Thyroid gland (tissue), 4 donors: Measurements from ENCODE around the gene PPP1R12B.

Experiments
- POLR2A ChIP-seq, 2 donors: fragments of 450-650 bp; IDR thresholded peaks; one replicate each; pipeline ENCODE4 v1.6.1; 2017; ENCODE audit warnings: antibody characterized with exemption in 2 of 2, mild to moderate bottlenecking in 2 of 2, moderate library complexity in 1 of 2
- TF ChIP-seq, protein P1 (sequence below), 6 experiments: fragments of 200-600 bp in 3 of 6; fragments of 450-650 bp in 3 of 6; sonication (generic) in 3 of 6; IDR thresholded peaks; one replicate each; pipeline ENCODE4 v1.5.1; 2016 to 2019; ENCODE audit warnings: antibody characterized with exemption in 6 of 6, mild to moderate bottlenecking in 2 of 6, inconsistent platforms in 1 of 6, moderate library complexity in 1 of 6

DNA sequence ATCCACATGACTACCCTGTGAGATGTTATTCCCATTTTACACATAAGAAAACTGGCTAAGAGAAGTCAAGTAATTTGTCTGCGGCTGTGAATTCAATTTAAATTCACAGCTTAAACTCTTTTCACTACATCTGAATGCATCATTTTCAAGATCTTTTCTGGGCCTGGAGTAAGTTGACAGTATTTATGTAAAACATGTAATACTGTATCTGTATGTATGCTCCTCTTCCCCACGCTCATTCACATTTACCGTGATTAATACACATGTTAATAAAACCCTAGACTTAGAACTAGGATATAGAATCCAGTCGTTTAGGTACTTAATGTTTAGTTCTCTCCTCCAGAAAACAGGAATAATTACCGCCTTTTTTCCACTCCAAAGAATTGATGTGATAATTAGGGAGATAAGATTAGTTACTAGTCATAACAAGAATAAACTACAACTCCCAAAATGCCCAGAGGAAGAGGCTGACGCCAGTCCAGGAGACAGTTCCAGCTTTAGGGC lies 442 bp upstream of the PPP1R12B start:
- no peak for TF ChIP-seq POLR2A (IDR thresholded peaks at IDR 0.05)
- TF ChIP-seq, protein P1, sequence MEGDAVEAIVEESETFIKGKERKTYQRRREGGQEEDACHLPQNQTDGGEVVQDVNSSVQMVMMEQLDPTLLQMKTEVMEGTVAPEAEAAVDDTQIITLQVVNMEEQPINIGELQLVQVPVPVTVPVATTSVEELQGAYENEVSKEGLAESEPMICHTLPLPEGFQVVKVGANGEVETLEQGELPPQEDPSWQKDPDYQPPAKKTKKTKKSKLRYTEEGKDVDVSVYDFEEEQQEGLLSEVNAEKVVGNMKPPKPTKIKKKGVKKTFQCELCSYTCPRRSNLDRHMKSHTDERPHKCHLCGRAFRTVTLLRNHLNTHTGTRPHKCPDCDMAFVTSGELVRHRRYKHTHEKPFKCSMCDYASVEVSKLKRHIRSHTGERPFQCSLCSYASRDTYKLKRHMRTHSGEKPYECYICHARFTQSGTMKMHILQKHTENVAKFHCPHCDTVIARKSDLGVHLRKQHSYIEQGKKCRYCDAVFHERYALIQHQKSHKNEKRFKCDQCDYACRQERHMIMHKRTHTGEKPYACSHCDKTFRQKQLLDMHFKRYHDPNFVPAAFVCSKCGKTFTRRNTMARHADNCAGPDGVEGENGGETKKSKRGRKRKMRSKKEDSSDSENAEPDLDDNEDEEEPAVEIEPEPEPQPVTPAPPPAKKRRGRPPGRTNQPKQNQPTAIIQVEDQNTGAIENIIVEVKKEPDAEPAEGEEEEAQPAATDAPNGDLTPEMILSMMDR (IDR thresholded peaks at IDR 0.05), result no peak
